Thymus (tissue), 11 donors: ENCODE results near the gene RAI14. TPM values are rescaled to one million over a fixed set of nuclear protein-coding genes. Genes with fewer than 3 reads are reported as not detected.

ENCODE experiments used
- DNase-seq, 9 donors: peaks; one replicate each; pipeline ENCODE4 v3.0.0-alpha.2; 2013; ENCODE audit warnings: low spot score in 9 of 9, low read depth in 6 of 9, missing footprints in 1 of 9
- H3K27ac ChIP-seq, 2 donors: one replicate each; pipeline ENCODE4 v1.5.1; 2013; ENCODE audit warnings: control low read depth in 1 of 2, low read depth in 1 of 2, low read length in 1 of 2, mild to moderate bottlenecking in 1 of 2, moderate library complexity in 1 of 2
- H3K27me3 ChIP-seq, 2 donors: one replicate each; pipeline ENCODE4 v1.5.1; 2013; ENCODE audit warnings: low read length in 1 of 2; ENCODE audit not compliant: control insufficient read depth in 2 of 2, insufficient read depth in 1 of 2
- H3K36me3 ChIP-seq, 2 donors: one replicate each; pipeline ENCODE4 v1.5.1; 2013; ENCODE audit warnings: low read length in 1 of 2, mild to moderate bottlenecking in 1 of 2, moderate library complexity in 1 of 2; ENCODE audit not compliant: control insufficient read depth in 2 of 2, insufficient read depth in 2 of 2
- H3K4me1 ChIP-seq, 2 donors: one replicate each; pipeline ENCODE4 v1.5.1; 2013; ENCODE audit warnings: low read length in 2 of 2; ENCODE audit not compliant: control insufficient read depth in 2 of 2, insufficient read depth in 2 of 2
- H3K4me3 ChIP-seq, 2 donors: one replicate each; pipeline ENCODE4 v1.5.1; 2013; ENCODE audit warnings: low read length in 2 of 2, control low read depth in 1 of 2, mild to moderate bottlenecking in 1 of 2
- H3K9me3 ChIP-seq, 2 donors: one replicate each; pipeline ENCODE4 v1.5.1; 2013; ENCODE audit warnings: low read length in 1 of 2, mild to moderate bottlenecking in 1 of 2; ENCODE audit not compliant: control insufficient read depth in 2 of 2, insufficient read depth in 1 of 2
- WGBS: extraction: QIAGEN DNeasy Blood & Tissue Kit; methylation state at CpG from one replicate; pipeline ENCODE4 v1.1.7; 2013; 5-methylcytosine and 5-hydroxymethylcytosine counted together
- polyA plus RNA-seq: library from polyadenylated mRNA; stranded (reverse); fragments of 200-250 nt; gene quantifications from one replicate; pipeline ENCODE4 v1.2.3, GENCODE V29; 2013
- total RNA-seq: library from RNA; stranded (reverse); fragments of 120-200 nt; gene quantifications from one replicate; pipeline ENCODE4 v1.2.4, GENCODE V29; 2013
- donor health status: healthy.

Gene RAI14
- total and polyA plus RNA-seq, 2 donors: 6.0 to 10.4 TPM

GRCh38 chr5:34847056-34847455, 190.9 kb downstream of the RAI14 start:
- no peak overlapping the region for H3K27ac ChIP-seq
- DNase-seq: no peak
- no peaks in the 10 kb centered on the region for H3K9me3 ChIP-seq
- no peaks in the 10 kb centered on the region for H3K4me1 ChIP-seq
- no peaks in the 10 kb centered on the region for H3K36me3 ChIP-seq
- H3K27me3 ChIP-seq: no peaks in the 10 kb centered on the region
- no peak overlapping the region for H3K4me3 ChIP-seq

DNA sequence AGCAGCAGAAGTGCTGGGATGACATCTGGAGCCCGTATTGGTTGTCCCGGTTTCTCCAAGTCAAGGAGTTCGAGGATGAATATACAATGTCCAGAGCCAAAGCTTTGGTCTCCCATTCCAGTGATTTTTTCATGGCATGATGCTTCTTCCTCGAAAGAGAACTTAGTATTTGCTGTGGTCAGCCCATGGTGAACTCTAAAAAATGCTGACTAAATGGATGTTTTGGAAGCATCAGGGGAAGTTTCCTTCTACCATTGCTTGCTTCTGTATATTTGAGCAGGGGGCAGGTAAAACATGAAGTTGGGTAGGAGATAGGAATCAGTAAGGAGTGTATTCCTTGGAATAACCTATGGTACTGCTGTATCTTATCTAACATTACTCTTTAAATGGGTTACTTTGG, 191.4 kb downstream of the RAI14 start:
- 96% methylated on average over 4 of the region's 4 CpGs for WGBS
- Histone ChIP-seq H3K9me3 (no peaks in the 10 kb centered on the region), H3K36me3 (no peaks in the 10 kb centered on the region), H3K4me3 (no peak overlapping the region), H3K4me1 (no peaks in the 10 kb centered on the region), H3K27me3 (no peaks in the 10 kb centered on the region), H3K27ac (no peak overlapping the region)
- no peak for DNase-seq

DNA sequence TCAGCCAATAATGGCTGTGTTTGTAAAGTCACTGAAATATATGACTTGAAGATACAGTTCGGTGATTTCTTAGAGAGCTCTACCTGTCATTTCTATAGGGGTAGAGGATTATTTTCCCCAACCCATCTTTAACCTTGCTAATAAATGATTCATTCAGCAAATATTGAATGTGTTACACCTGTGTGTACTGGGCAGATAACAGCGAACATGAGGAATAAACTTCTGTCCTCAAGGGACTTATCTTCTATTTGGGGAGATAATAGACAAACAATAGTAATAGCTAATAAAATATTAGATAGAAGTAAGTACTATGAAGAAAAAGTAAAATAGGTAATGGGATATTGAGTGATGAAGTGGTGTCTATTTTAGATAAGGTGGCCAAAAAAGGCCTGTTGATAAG, 192.1 kb downstream of the RAI14 start:
- WGBS: 97% methylated on average over 2 of the region's 2 CpGs
- Histone ChIP-seq H3K4me1 (no peaks in the 10 kb centered on the region), H3K9me3 (no peaks in the 10 kb centered on the region), H3K4me3 (no peak overlapping the region), H3K36me3 (no peaks in the 10 kb centered on the region), H3K27ac (no peak overlapping the region), H3K27me3 (no peaks in the 10 kb centered on the region)
- DNase-seq: no peak

DNA sequence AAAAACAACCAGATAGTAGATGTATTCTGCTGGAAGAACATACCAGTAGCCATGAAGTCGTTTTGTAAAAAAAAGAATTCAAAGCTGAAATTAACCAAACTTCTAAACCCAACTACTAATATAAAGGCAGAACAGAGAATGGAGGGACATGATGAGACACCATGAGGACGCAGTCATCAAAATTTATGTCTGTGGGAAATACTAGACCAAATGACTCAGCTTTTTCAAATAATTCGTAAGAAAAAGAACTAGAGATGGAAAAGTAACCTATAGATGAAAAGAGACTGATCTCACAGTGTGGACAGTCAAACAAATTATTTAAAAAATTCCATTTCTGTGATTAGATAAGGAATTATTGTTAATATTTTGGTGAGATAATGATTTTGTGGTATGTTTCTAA, 193.1 kb downstream of the RAI14 start:
- Histone ChIP-seq H3K27ac (no peak overlapping the region), H3K4me3 (no peak overlapping the region), H3K4me1 (no peaks in the 10 kb centered on the region), H3K9me3 (no peaks in the 10 kb centered on the region), H3K27me3 (no peaks in the 10 kb centered on the region), H3K36me3 (no peaks in the 10 kb centered on the region)
- 81% methylated on average over 3 of the region's 3 CpGs for WGBS
- no peak for DNase-seq

GRCh38 chr5:34854459-34855174, 198.5 kb downstream of the RAI14 start:
- Histone ChIP-seq H3K4me3 (no peak overlapping the region), H3K36me3 (no peaks in the 10 kb centered on the region), H3K9me3 (no peaks in the 10 kb centered on the region), H3K27me3 (no peaks in the 10 kb centered on the region), H3K27ac (no peak overlapping the region), H3K4me1 (no peaks in the 10 kb centered on the region)
- no peak for DNase-seq
- WGBS: 92% methylated on average over 4 of the region's 4 CpGs

GRCh38 chr5:34857161-34857560, 201.0 kb downstream of the RAI14 start:
- Histone ChIP-seq H3K36me3 (no peaks in the 10 kb centered on the region), H3K27ac (no peak overlapping the region), H3K4me1 (no peaks in the 10 kb centered on the region), H3K27me3 (no peaks in the 10 kb centered on the region), H3K4me3 (no peak overlapping the region), H3K9me3 (no peaks in the 10 kb centered on the region)
- DNase-seq: no peak
- WGBS: 90% methylated on average over 3 of the region's 3 CpGs

GRCh38 chr5:34857894-34858293, 201.8 kb downstream of the RAI14 start:
- H3K36me3 ChIP-seq: no peaks in the 10 kb centered on the region
- no peaks in the 10 kb centered on the region for H3K4me1 ChIP-seq
- H3K4me3 ChIP-seq: no peak overlapping the region
- no peaks in the 10 kb centered on the region for H3K9me3 ChIP-seq
- H3K27ac ChIP-seq: no peak overlapping the region
- H3K27me3 ChIP-seq: no peaks in the 10 kb centered on the region
- WGBS: 95% methylated on average over 1 of the region's 1 CpG
- DNase-seq: no peak

DNA sequence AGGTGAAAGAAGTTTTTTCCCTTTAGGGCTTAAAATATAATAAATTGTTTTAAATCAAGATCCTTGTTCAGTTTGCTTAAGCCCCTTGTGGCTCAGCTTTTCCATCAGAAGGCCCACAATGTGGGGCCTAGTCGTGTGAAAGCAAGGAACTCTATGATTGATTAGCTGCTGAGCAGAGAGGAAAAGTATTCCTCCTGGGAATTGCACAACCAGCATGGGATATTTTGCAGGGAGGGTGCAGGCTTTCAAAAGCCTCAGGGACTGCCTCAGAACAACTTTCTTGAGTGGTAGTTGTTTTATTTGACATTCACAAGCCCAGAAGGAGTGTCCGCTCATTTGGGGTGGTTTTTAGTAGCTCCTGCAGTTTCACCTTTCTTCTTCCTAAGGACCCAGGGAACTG, 202.7 kb downstream of the RAI14 start:
- Histone ChIP-seq H3K4me3 (no peak overlapping the region), H3K9me3 (no peaks in the 10 kb centered on the region), H3K36me3 (no peaks in the 10 kb centered on the region), H3K27me3 (no peaks in the 10 kb centered on the region), H3K27ac (no peak overlapping the region), H3K4me1 (no peaks in the 10 kb centered on the region)
- WGBS: 70% methylated on average over 2 of the region's 2 CpGs
- no peak for DNase-seq

DNA sequence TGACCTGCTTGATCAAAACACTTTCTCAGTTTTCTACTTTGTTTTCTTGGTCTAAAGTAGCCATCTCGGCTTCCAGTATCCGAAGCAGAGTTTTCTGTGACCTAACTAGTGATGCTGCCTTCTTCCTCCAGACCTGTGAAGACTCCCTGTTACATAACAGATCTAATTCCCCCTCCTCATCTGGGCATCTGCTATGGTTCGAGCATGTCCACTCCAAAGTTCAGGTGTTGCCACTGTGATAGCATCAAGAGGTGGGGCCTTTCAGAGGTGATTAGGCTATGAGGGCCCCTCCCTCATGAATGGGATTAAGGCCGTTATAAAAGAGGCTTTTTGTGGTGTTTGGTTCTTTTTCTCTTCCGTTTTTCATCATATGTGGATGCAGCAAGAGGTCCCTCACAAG, 203.1 kb downstream of the RAI14 start:
- Histone ChIP-seq H3K4me3 (no peak overlapping the region), H3K4me1 (no peaks in the 10 kb centered on the region), H3K27me3 (no peaks in the 10 kb centered on the region), H3K9me3 (no peaks in the 10 kb centered on the region), H3K27ac (no peak overlapping the region), H3K36me3 (no peaks in the 10 kb centered on the region)
- DNase-seq: no peak
- WGBS: 73% methylated on average over 5 of the region's 5 CpGs
